ENCODE data around the gene HS3ST6. TPM values are rescaled to one million over a fixed set of nuclear protein-coding genes. Genes with fewer than 3 reads are reported as not detected.
A peak's percentile ranks its signal among the peaks of the same experiment; 100 is the strongest.

Gene HS3ST6
- total and polyA plus RNA-seq, 3 donors from 2014 or later = 0.34 to 1.6 (median 0.94) TPM

- Histone ChIP-seq H3K4me3 (peak overlapping the region; percentile 56 to 72), H3K9me3 (no peaks in the 10 kb centered on the region), H3K27me3 (no peaks in the 10 kb centered on the region), H3K27ac (peak overlapping the region in 1 of 2 donors; percentile 81), H3K36me3 (ENCODE audit: low read depth, missing control alignments) (no peaks in the 10 kb centered on the region), H3K4me1 (no peaks in the 10 kb centered on the region)
- peak; percentile 91 for DNase-seq
- TF ChIP-seq POLR2A (IDR thresholded peaks at IDR 0.05) (no peak), CTCF (IDR thresholded peaks at IDR 0.05) (peak; percentile 97 to 100 (median 100))
- intact Hi-C loops (cut with DNase I; ENCODE audit: low total_unique reads) = no loop called here
- WGBS, 2 donors = 20 to 32% methylated on average over 1 to 25 of the region's 70 CpGs
These were observed 11.5 kb upstream of the HS3ST6 start for GRCh38 chr16:1929578-1930337.

GRCh38 chr16:1929105-1929504 is 10.9 kb upstream of the HS3ST6 start:
- Histone ChIP-seq H3K27me3 (no peaks in the 10 kb centered on the region), H3K4me1 (no peaks in the 10 kb centered on the region), H3K36me3 (ENCODE audit: low read depth, missing control alignments) (no peaks in the 10 kb centered on the region), H3K27ac (peak overlapping the region in 1 of 2 donors; percentile 81), H3K9me3 (no peaks in the 10 kb centered on the region), H3K4me3 (peak overlapping the region; percentile 56 to 72)
- WGBS, 2 donors = 10 to 11% methylated on average over 5 to 11 of the region's 11 CpGs
- TF ChIP-seq CTCF (IDR thresholded peaks at IDR 0.05) = no peak
- TF ChIP-seq POLR2A (IDR thresholded peaks at IDR 0.05) = no peak
- intact Hi-C loops (cut with DNase I; ENCODE audit: low total_unique reads) = no loop called here
- DNase-seq = peak; percentile 35

- WGBS, 2 donors = 63 to 68% methylated on average over 11 of the region's 11 CpGs
- Histone ChIP-seq H3K36me3 (ENCODE audit: low read depth, missing control alignments) (no peaks in the 10 kb centered on the region), H3K27ac (no peak overlapping the region), H3K4me1 (peaks cover 6% of the 10 kb centered on the region), H3K27me3 (no peaks in the 10 kb centered on the region), H3K9me3 (no peaks in the 10 kb centered on the region), H3K4me3 (no peak overlapping the region)
- DNase-seq = no peak
- intact Hi-C loops (cut with DNase I; ENCODE audit: low total_unique reads) = no loop called here
- TF ChIP-seq POLR2A (IDR thresholded peaks at IDR 0.05) (no peak), CTCF (IDR thresholded peaks at IDR 0.05) (no peak)
These were observed 8.1 kb upstream of the HS3ST6 start for GRCh38 chr16:1926271-1926670.

GRCh38 chr16:1924095-1924494 is 5.9 kb upstream of the HS3ST6 start:
- no peaks in the 10 kb centered on the region for H3K36me3 ChIP-seq (ENCODE audit: low read depth, missing control alignments)
- H3K27ac ChIP-seq = no peak overlapping the region
- 67 to 71% methylated on average over 5 of the region's 5 CpGs for WGBS, 2 donors
- DNase-seq = no peak
- H3K9me3 ChIP-seq = no peaks in the 10 kb centered on the region
- H3K4me3 ChIP-seq = no peak overlapping the region
- H3K27me3 ChIP-seq = no peaks in the 10 kb centered on the region
- peaks cover 6% of the 10 kb centered on the region for H3K4me1 ChIP-seq
- intact Hi-C loops (cut with DNase I; ENCODE audit: low total_unique reads) = no loop called here
- TF ChIP-seq POLR2A (IDR thresholded peaks at IDR 0.05) (no peak), CTCF (IDR thresholded peaks at IDR 0.05) (no peak)
